Kidney (tissue), 14 donors: ENCODE measurements around the gene ZNF280D. TPM values are rescaled to one million over a fixed set of nuclear protein-coding genes. Genes with fewer than 3 reads are reported as not detected.
A peak's percentile ranks its signal among the peaks of the same experiment; 100 is the strongest.

Source experiments
- DNase-seq, 5 donors: peaks; one replicate each; pipeline ENCODE4 v3.0.0-alpha.2; 2013 to 2020
- FAIRE-seq: peaks from 2 replicates; lab custom pipeline; 2012; peaks lifted over from hg19 to GRCh38; lab: Jason Lieb, UNC
- H3K27ac ChIP-seq, 2 donors: one replicate each; pipeline ENCODE4 v1.7.0; 2013; ENCODE audit warnings: low read depth in 2 of 2, low read length in 2 of 2, inconsistent platforms in 1 of 2
- H3K27me3 ChIP-seq: one replicate; pipeline ENCODE4 v1.7.1; 2013; ENCODE audit warnings: low read length, inconsistent platforms; ENCODE audit not compliant: control insufficient read depth, insufficient read depth
- H3K36me3 ChIP-seq, 3 donors: one replicate each; pipeline versions ENCODE4 v1.7.0 to v1.7.1; 2013; ENCODE audit warnings: low read length in 3 of 3, control low read depth in 1 of 3, inconsistent platforms in 1 of 3; ENCODE audit not compliant: insufficient read depth in 3 of 3, control insufficient read depth in 2 of 3
- H3K4me1 ChIP-seq, 3 donors: one replicate each; pipeline versions ENCODE4 v1.7.0 to v1.7.1; 2013; ENCODE audit warnings: low read length in 3 of 3, inconsistent platforms in 1 of 3, low read depth in 1 of 3; ENCODE audit not compliant: control insufficient read depth in 2 of 3, insufficient read depth in 2 of 3
- H3K4me3 ChIP-seq, 3 donors: one replicate each; pipeline versions ENCODE4 v1.7.0 to v1.8.1; 2013; ENCODE audit warnings: low read length in 3 of 3, control low read depth in 1 of 3, inconsistent platforms in 1 of 3
- H3K9ac ChIP-seq, 3 donors: one replicate each; pipeline versions ENCODE4 v1.7.0 to v1.7.1; 2013; ENCODE audit warnings: low read length in 3 of 3, control low read depth in 1 of 3, inconsistent platforms in 1 of 3
- H3K9me3 ChIP-seq, 3 donors: one replicate each; pipeline versions ENCODE4 v1.7.0 to v1.7.1; 2013; ENCODE audit warnings: low read length in 3 of 3, control low read depth in 1 of 3, inconsistent platforms in 1 of 3; ENCODE audit not compliant: control insufficient read depth in 2 of 3, insufficient read depth in 1 of 3
- intact Hi-C: fragments of 100-400 bp; cut with DNase I; formaldehyde crosslinking; loops from one replicate; pipeline ENCODE4 v1.11.1; 2022
- polyA plus RNA-seq: library from polyadenylated mRNA; stranded (reverse); fragments of 350-450 nt; fragmentation: Illumina TruSeq; extraction: RNeasy Lipid Tissue Mini Kit (QIAGEN cat#74804); gene quantifications from one replicate; pipeline ENCODE4 v1.2.3, GENCODE V29; 2014; ENCODE audit warnings: low read depth, low replicate concordance; ENCODE audit not compliant: insufficient read depth
- total RNA-seq: library from RNA; stranded (reverse); fragmentation: NEBNext Ultra II Directional; extraction: Animal tissue kit (Norgen Biotek cat#: 25700); gene quantifications from one replicate; pipeline ENCODE4 v1.2.1, GENCODE V29; 2021
- TF ChIP-seq, protein P1 (sequence below): IDR thresholded peaks from 3 replicates; pipeline ENCODE4 v1.5.1; 2012; ENCODE audit warnings: mild to moderate bottlenecking, moderate library complexity, borderline replicate concordance; ENCODE audit not compliant: insufficient read depth; ENCODE audit errors: extremely low read depth
- donor health status: control.
- donor health status: control.
- donor health status: control.
- donor health status: control.
- donor health status: control.
- donor health status: DM: yes; HTN: yes; CAD: no.
- donor health status: Normal renal cell carcinoma (clear cell type).

ZNF280D gene
- total and polyA plus RNA-seq, 2 donors from 2014 or later, result 13.7 to 50.0 TPM

DNA sequence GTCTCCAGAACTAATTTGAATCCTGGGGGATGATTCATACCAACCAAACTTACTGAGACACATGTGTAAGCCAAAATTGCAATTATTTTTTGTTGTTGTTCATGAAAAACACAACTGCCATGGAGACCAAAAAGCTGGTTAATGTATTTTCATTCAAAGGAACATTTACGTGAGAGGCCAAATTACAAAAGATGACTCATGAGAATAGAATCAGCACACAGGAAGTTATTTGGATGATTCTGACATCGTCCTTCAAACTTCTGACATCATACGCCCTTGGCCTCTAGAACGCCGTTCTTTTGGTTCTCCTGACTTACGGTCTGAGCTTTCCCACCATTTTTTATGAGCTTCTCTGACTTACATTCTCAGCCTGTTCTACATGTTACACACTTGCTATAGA lies 3.0 kb upstream of the ZNF280D start:
- intact Hi-C loops, result no loop called here
- peak in 2 of 5 donors; percentile 16 to 36 for DNase-seq
- no peaks in the 10 kb centered on the region for H3K36me3 ChIP-seq
- FAIRE-seq, result no peak
- no peak overlapping the region for H3K9ac ChIP-seq
- TF ChIP-seq, protein P1, sequence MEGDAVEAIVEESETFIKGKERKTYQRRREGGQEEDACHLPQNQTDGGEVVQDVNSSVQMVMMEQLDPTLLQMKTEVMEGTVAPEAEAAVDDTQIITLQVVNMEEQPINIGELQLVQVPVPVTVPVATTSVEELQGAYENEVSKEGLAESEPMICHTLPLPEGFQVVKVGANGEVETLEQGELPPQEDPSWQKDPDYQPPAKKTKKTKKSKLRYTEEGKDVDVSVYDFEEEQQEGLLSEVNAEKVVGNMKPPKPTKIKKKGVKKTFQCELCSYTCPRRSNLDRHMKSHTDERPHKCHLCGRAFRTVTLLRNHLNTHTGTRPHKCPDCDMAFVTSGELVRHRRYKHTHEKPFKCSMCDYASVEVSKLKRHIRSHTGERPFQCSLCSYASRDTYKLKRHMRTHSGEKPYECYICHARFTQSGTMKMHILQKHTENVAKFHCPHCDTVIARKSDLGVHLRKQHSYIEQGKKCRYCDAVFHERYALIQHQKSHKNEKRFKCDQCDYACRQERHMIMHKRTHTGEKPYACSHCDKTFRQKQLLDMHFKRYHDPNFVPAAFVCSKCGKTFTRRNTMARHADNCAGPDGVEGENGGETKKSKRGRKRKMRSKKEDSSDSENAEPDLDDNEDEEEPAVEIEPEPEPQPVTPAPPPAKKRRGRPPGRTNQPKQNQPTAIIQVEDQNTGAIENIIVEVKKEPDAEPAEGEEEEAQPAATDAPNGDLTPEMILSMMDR, result no peak
- no peak overlapping the region for H3K4me3 ChIP-seq
- no peak overlapping the region for H3K27ac ChIP-seq
- H3K4me1 ChIP-seq, result peaks cover 7 to 10% (median 10%) of the 10 kb centered on the region in 3 donors
- no peaks in the 10 kb centered on the region for H3K9me3 ChIP-seq
- H3K27me3 ChIP-seq, result no peaks in the 10 kb centered on the region

DNA sequence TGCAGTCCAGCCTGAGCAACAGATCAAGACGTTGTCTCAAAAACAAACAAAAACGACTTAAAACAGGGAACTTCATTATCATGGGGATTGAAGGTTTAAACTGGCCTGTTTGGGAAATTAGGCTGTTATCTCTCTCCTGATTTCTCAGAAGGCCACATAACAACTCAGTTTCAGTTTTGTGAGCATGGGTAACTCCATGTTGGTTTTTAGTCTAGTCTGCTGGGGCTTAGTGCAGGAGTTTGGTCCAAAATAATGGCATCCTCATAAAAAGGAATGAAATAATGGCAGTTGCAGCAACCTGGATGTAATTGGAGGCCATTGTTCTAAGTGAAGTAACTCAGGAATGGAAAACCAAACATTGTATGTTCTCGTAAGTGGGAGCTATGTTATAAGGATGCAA lies 2.3 kb upstream of the ZNF280D start:
- Histone ChIP-seq H3K27me3 (no peaks in the 10 kb centered on the region), H3K9me3 (no peaks in the 10 kb centered on the region), H3K9ac (no peak overlapping the region), H3K4me1 (peaks cover 7 to 16% (median 10%) of the 10 kb centered on the region in 3 donors), H3K4me3 (no peak overlapping the region), H3K27ac (no peak overlapping the region), H3K36me3 (no peaks in the 10 kb centered on the region)
- FAIRE-seq, result no peak
- intact Hi-C loops, result no loop called here
- TF ChIP-seq, protein P1, result no peak
- no peak for DNase-seq

DNA sequence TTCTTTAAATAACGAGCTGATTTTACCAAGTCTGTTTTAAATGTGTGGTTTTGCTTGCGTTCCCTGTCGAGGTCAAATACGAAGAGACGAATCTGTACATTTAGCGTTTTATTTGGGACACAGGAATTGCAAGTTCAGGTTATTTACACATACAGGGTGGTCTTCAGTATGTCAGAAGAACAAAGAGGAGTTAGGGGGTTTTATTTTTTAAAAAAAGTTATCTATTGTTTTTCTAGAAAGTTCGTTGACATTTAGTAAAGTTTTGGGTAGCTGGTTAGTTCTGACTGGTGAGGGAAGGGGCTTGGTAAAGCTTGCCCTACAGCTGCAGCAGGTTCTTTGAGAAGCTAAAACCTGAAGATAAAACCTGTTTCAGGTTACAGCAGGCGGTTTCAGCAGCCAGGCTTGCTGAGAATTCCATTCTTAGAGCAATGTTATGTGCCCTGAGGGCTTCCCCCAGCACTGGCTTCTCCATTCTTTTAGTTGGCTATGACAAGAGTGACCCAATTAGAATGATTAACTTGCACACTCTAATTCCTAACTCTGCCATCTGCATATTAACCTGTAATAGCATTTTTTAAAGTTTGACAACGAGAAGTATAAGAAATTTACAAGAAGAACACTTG lies 815 bp upstream of the ZNF280D start:
- no peak for FAIRE-seq
- H3K9ac ChIP-seq, result peak overlapping the region in 1 of 3 donors; percentile 8
- intact Hi-C loops, result no loop called here
- H3K4me3 ChIP-seq, result peak overlapping the region in 2 of 3 donors; percentile 32 to 50
- peak overlapping the region in 1 of 2 donors; percentile 93 for H3K27ac ChIP-seq
- TF ChIP-seq, protein P1, result no peak
- no peaks in the 10 kb centered on the region for H3K36me3 ChIP-seq
- H3K27me3 ChIP-seq, result no peaks in the 10 kb centered on the region
- H3K9me3 ChIP-seq, result no peaks in the 10 kb centered on the region
- peaks cover 7 to 20% (median 10%) of the 10 kb centered on the region in 3 donors for H3K4me1 ChIP-seq
- DNase-seq, result peak in 2 of 5 donors; percentile 32 to 34

DNA sequence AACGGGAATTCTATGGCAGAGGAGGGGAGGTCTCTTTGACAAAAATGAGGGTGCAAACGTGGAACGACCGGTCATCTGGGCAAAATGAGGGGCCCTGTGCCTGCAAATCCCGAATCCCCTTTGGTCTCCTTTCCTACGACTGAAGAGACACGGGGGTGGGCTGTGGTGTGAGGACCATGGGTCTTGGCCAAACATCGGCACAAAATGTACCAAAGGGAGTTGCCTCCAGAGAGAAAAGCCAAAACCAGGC lies 498 bp downstream of the ZNF280D start:
- FAIRE-seq, result no peak
- H3K27ac ChIP-seq, result peak overlapping the region; percentile 84 to 93
- peak in 1 of 5 donors; percentile 85 for DNase-seq
- H3K4me1 ChIP-seq, result peaks cover 7 to 20% (median 10%) of the 10 kb centered on the region in 3 donors
- no peaks in the 10 kb centered on the region for H3K9me3 ChIP-seq
- H3K4me3 ChIP-seq, result peak overlapping the region; percentile 78 to 88 (median 86)
- TF ChIP-seq, protein P1, result no peak
- no peaks in the 10 kb centered on the region for H3K36me3 ChIP-seq
- no peaks in the 10 kb centered on the region for H3K27me3 ChIP-seq
- H3K9ac ChIP-seq, result peak overlapping the region; percentile 70 to 90 (median 89)
- intact Hi-C loops, result no loop called here
